NCI-H2107 treated with DMSO at 0.1 percent for 48 hours (cell line): Measurements from ENCODE around the gene NOS3.
"Not testable (repeated sequence)": the region's sequence is repeated elsewhere in the genome, so short reads cannot be mapped to it uniquely, and the experiment has no call there.

ENCODE experiments used
- DNase-seq: peaks from one replicate; lab custom pipeline; 2025; ENCODE audit not compliant: unreplicated experiment; lab: John Stamatoyannopoulos, UW

Gene NOS3

GRCh38 chr7:151015967-151016366 is 25.1 kb downstream of the NOS3 start:
- no peak for DNase-seq

- DNase-seq: no peak
Observed at GRCh38 chr7:151016505-151016904, 25.7 kb downstream of the NOS3 start.

- no peak for DNase-seq
Observed at GRCh38 chr7:151016942-151017341, 26.1 kb downstream of the NOS3 start.

- DNase-seq: no peak
Observed at GRCh38 chr7:151017370-151017952, 26.6 kb downstream of the NOS3 start.

- no peak for DNase-seq
Observed at GRCh38 chr7:151017953-151018420, 27.2 kb downstream of the NOS3 start.

GRCh38 chr7:151018421-151019129 is 27.8 kb downstream of the NOS3 start:
- DNase-seq: no peak

GRCh38 chr7:151019130-151019447 is 28.3 kb downstream of the NOS3 start:
- no peak for DNase-seq

- no peak for DNase-seq
Observed at GRCh38 chr7:151020231-151020630, 29.4 kb downstream of the NOS3 start.

GRCh38 chr7:151023232-151023631 is 32.4 kb downstream of the NOS3 start:
- DNase-seq: no peak

GRCh38 chr7:151024435-151025056 is 33.7 kb downstream of the NOS3 start, which contains the start of gene ATG9B:
Gene ATG9B, minus strand, starts transcription at chr7:151024494. Its CDS starts 71 bp downstream, at chr7:151024423.
- peak; percentile 22 for DNase-seq

GRCh38 chr7:151025924-151026671 is 35.3 kb downstream of the NOS3 start:
- no peak for DNase-seq

GRCh38 chr7:151026771-151027727 is 36.2 kb downstream of the NOS3 start:
- DNase-seq: not testable (repeated sequence)

GRCh38 chr7:151027728-151028130 is 36.9 kb downstream of the NOS3 start:
- DNase-seq: not testable (repeated sequence)

- peak; percentile 98 for DNase-seq
Observed at GRCh38 chr7:151028131-151028947, 37.5 kb downstream of the NOS3 start, which contains the start of gene ABCB8. Gene ABCB8, plus strand, starts transcription at chr7:151028450. Its CDS starts 66 bp downstream, at chr7:151028516.

GRCh38 chr7:151028948-151029501 is 38.2 kb downstream of the NOS3 start:
- no peak for DNase-seq

- no peak for DNase-seq
Observed at GRCh38 chr7:151031011-151031410, 40.2 kb downstream of the NOS3 start.

- DNase-seq: no peak
Observed at GRCh38 chr7:151032936-151033863, 42.4 kb downstream of the NOS3 start.

GRCh38 chr7:151033864-151034249 is 43.0 kb downstream of the NOS3 start:
- no peak for DNase-seq
